Naive thymus-derived CD4-positive, alpha-beta T cell (primary cell): ENCODE measurements around the gene RTTN. TPM values are rescaled to one million over a fixed set of nuclear protein-coding genes. Genes with fewer than 3 reads are reported as not detected.

Experiments
- ATAC-seq: fragments of 150-1000 bp; cut with Tn5 transposase; 2 replicates; pipeline ENCODE4 v1.10.0; 2021; ENCODE audit warnings: mild to moderate bottlenecking, moderate library complexity
- CTCF ChIA-PET: fragments of 350-600 bp; sonication (Branson Sonifier 250); formaldehyde crosslinking; loops from one replicate; lab custom pipeline; 2021; ENCODE audit warnings: antibody characterized with exemption; lab: Charles Lee
- POLR2A ChIA-PET: fragments of 350-600 bp; sonication (Branson Sonifier 250); formaldehyde crosslinking; loops from one replicate; lab custom pipeline; 2021; ENCODE audit warnings: antibody characterized with exemption, inconsistent platforms; lab: Charles Lee
- DNase-seq, 9 donors: peaks; one replicate each; pipeline versions ENCODE4 v3.0.0 to v3.0.0-alpha.2; 2020 to 2022; ENCODE audit warnings: mixed read lengths in 1 of 9
- H3K27ac ChIP-seq: one replicate; pipeline ENCODE4 v1.7.0; 2013; ENCODE audit warnings: mild to moderate bottlenecking, low read depth, low read length, moderate library complexity
- H3K27me3 ChIP-seq, 2 donors: one replicate each; pipeline ENCODE4 v1.7.0; 2013; ENCODE audit warnings: low read length in 2 of 2, mild to moderate bottlenecking in 2 of 2, moderate library complexity in 2 of 2; ENCODE audit not compliant: control insufficient read depth in 2 of 2, insufficient read depth in 2 of 2
- H3K36me3 ChIP-seq, 3 experiments: 1 replicate in 2 of 3; 2 replicates in 1 of 3; pipeline ENCODE4 v1.7.0; 2013; ENCODE audit warnings: low read length in 3 of 3, mild to moderate bottlenecking in 3 of 3, moderate library complexity in 1 of 3; ENCODE audit not compliant: insufficient read depth in 3 of 3, control insufficient read depth in 2 of 3
- H3K4me1 ChIP-seq, 2 donors: one replicate each; pipeline ENCODE4 v1.7.0; 2013; ENCODE audit warnings: low read length in 2 of 2, mild to moderate bottlenecking in 2 of 2, moderate library complexity in 1 of 2; ENCODE audit not compliant: control insufficient read depth in 2 of 2, insufficient read depth in 2 of 2
- H3K4me3 ChIP-seq: 2 replicates; pipeline ENCODE4 v1.7.0; 2013; ENCODE audit warnings: mild to moderate bottlenecking, low read length
- H3K9me3 ChIP-seq, 3 experiments: 1 replicate in 2 of 3; 2 replicates in 1 of 3; pipeline ENCODE4 v1.7.0; 2013; ENCODE audit warnings: low read length in 3 of 3; ENCODE audit not compliant: control insufficient read depth in 2 of 3
- H3K27ac Mint-ChIP-seq, 9 donors: one replicate each; pipeline ENCODE4 v1.8.0; 2020 to 2022; ENCODE audit warnings: mixed read lengths in 9 of 9, mild to moderate bottlenecking in 8 of 9, moderate library complexity in 5 of 9, inconsistent platforms in 2 of 9
- H3K27me3 Mint-ChIP-seq, 5 donors: one replicate each; pipeline ENCODE4 v1.8.0; 2021 to 2022; ENCODE audit warnings: mixed read lengths in 5 of 5, mild to moderate bottlenecking in 1 of 5
- H3K36me3 Mint-ChIP-seq, 5 donors: one replicate each; pipeline ENCODE4 v1.8.0; 2020 to 2022; ENCODE audit warnings: mixed read lengths in 5 of 5, mild to moderate bottlenecking in 3 of 5, inconsistent platforms in 1 of 5
- H3K4me1 Mint-ChIP-seq, 7 donors: one replicate each; pipeline ENCODE4 v1.8.0; 2020 to 2022; ENCODE audit warnings: mixed read lengths in 7 of 7, mild to moderate bottlenecking in 3 of 7, inconsistent platforms in 1 of 7
- H3K4me3 Mint-ChIP-seq, 10 donors: one replicate each; pipeline ENCODE4 v1.8.0; 2020 to 2022; ENCODE audit warnings: mild to moderate bottlenecking in 10 of 10, mixed read lengths in 10 of 10, moderate library complexity in 6 of 10, inconsistent platforms in 2 of 10
- H3K9me3 Mint-ChIP-seq, 11 donors: one replicate each; pipeline ENCODE4 v1.8.0; 2020 to 2022; ENCODE audit warnings: mixed read lengths in 11 of 11, mild to moderate bottlenecking in 4 of 11, inconsistent platforms in 1 of 11, moderate library complexity in 1 of 11
- intact Hi-C, 2 donors: fragments of 100-400 bp; cut with micrococcal nuclease; formaldehyde crosslinking; loops; one replicate each; pipeline ENCODE4 v1.15.1; 2023
- polyA plus RNA-seq, 2 donors: library from polyadenylated mRNA; unstranded; fragments of 300-500 nt; fragmentation: Illumina TruSeq; gene quantifications; one replicate each; pipeline ENCODE4 v1.2.3, GENCODE V29; 2021
- total RNA-seq, 6 experiments: library from RNA in 5 of 6; stranded (reverse) in 5 of 6; gene quantifications; 1 replicate in 5 of 6; 2 replicates in 1 of 6; pipeline ENCODE4 v1.2.3 and lab custom pipeline; 2021 to 2026

Gene RTTN
- total and polyA plus RNA-seq, 7 experiments from 2014 or later = 2.8 to 33.2 (median 27.0) TPM

DNA sequence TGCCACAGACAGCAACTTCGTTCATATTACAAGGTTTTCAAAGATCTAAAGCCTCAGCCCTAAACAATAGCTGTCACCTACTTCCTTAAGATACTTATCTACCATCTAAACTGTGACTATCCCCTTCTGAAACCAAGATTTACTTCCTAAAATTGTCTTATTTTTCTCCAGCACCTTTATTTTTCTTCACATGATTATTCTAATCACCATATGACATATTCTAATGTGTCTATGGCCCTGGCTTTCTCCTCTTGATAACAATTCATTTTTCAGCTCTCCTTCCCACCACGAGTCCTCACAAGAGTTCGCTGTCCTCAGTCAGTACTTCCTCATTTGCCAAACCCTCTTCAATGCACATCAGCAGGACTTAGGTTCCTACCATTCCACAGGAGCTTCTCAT lies 53.9 kb downstream of the RTTN start:
- CTCF ChIA-PET = no interaction called here
- Mint-ChIP-seq H3K36me3 (peaks cover 14 to 54% (median 34%) of the 10 kb centered on the region in 5 donors), H3K27ac (peak overlapping the region in 2 of 9 donors; percentile 8 to 11)

DNA sequence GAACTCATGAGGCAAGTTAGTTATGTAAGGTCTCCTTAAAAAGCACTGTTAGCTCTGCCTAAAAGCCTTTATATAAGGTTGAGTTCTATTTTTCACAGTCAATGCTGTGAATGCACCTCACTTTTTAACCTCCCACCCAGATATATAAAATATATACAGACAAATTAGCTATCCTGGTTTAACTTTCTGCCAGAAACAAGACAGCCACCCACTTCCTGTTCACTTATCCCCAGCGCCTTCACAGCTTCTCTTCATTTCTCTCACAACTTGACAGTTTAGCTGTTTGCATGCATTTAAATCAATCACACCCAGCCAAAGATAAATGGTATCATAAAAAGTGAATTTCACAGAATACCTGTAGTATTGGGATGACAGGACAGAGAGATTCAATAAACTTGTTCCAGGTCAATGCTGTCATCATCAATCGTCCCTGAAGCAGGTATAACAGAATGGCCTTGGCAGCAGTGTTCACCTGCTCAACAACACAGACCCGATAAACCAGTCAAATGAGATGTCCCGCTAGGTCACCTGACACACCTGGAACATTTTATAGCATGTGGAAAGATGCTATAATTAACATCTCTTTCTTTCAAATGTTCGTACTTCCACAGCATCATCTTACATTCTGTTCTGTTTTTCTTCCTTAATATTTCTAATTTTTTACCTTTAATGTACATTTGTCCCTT lies 55.7 kb downstream of the RTTN start:
- H3K9me3 Mint-ChIP-seq = no peaks in the 10 kb centered on the region
- CTCF ChIA-PET = no interaction called here

More for the DNA sequence above, 53.9 kb downstream of the RTTN start:
- intact Hi-C loops = no loop called here
- no peaks in the 10 kb centered on the region for H3K27me3 Mint-ChIP-seq
- no peak overlapping the region for H3K27ac ChIP-seq
- peaks cover 0 to 36% (median 10%) of the 10 kb centered on the region in 3 experiments for H3K36me3 ChIP-seq
- H3K4me1 ChIP-seq = no peaks in the 10 kb centered on the region
- H3K9me3 Mint-ChIP-seq = peaks cover 0 to 1% (median 0%) of the 10 kb centered on the region in 11 donors
- ATAC-seq (no peak), DNase-seq (no peak)
- POLR2A ChIA-PET = no interaction called here
- no peaks in the 10 kb centered on the region for H3K27me3 ChIP-seq
- no peak overlapping the region for H3K4me3 Mint-ChIP-seq
- no peak overlapping the region for H3K4me3 ChIP-seq
- peaks cover 4 to 22% (median 9%) of the 10 kb centered on the region in 7 donors for H3K4me1 Mint-ChIP-seq
- H3K9me3 ChIP-seq = no peaks in the 10 kb centered on the region

DNA sequence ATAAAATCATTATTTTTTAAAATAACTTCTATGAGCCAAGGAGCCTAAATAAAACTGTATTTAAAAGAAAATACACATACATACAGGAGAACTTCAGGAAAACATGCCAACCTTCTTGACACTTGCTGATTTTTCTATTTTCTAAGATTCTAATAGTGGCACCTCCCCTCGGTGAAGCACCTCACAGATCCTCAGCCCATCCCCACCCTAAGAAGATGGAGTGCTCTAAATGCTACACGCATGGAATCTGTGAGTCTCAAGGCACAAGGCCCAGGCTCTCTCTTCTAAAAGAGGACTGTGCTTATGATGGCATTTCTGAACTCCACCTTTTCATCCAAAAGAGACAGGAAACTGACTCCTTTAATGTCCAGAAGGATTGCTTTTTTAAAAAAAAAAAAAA lies 56.3 kb downstream of the RTTN start:
- no peak for ATAC-seq
- no peaks in the 10 kb centered on the region for H3K27me3 ChIP-seq
- H3K4me3 ChIP-seq = no peak overlapping the region
- Mint-ChIP-seq H3K4me1 (peaks cover 4 to 15% (median 8%) of the 10 kb centered on the region in 7 donors), H3K27ac (no peak overlapping the region), H3K27me3 (no peaks in the 10 kb centered on the region), H3K4me3 (no peak overlapping the region), H3K36me3 (peaks cover 11 to 55% (median 36%) of the 10 kb centered on the region in 5 donors), H3K9me3 (no peaks in the 10 kb centered on the region)
- H3K9me3 ChIP-seq = no peaks in the 10 kb centered on the region
- DNase-seq = no peak
- intact Hi-C loops = no loop called here
- ChIA-PET POLR2A (no interaction called here), CTCF (no interaction called here)
- H3K27ac ChIP-seq = no peak overlapping the region
- H3K36me3 ChIP-seq = peaks cover 0 to 48% (median 13%) of the 10 kb centered on the region in 3 experiments
- H3K4me1 ChIP-seq = no peaks in the 10 kb centered on the region

More for the DNA sequence above, 55.7 kb downstream of the RTTN start:
- Mint-ChIP-seq H3K4me1 (peaks cover 4 to 18% (median 9%) of the 10 kb centered on the region in 7 donors), H3K36me3 (peaks cover 10 to 55% (median 35%) of the 10 kb centered on the region in 5 donors), H3K27me3 (no peaks in the 10 kb centered on the region), H3K27ac (no peak overlapping the region), H3K4me3 (no peak overlapping the region)
- no peaks in the 10 kb centered on the region for H3K9me3 ChIP-seq
- intact Hi-C loops = no loop called here
- H3K4me1 ChIP-seq = no peaks in the 10 kb centered on the region
- ATAC-seq (no peak), DNase-seq (no peak)
- H3K27ac ChIP-seq = no peak overlapping the region
- H3K27me3 ChIP-seq = no peaks in the 10 kb centered on the region
- H3K4me3 ChIP-seq = no peak overlapping the region
- H3K36me3 ChIP-seq = peaks cover 0 to 42% (median 13%) of the 10 kb centered on the region in 3 experiments
- POLR2A ChIA-PET = no interaction called here

DNA sequence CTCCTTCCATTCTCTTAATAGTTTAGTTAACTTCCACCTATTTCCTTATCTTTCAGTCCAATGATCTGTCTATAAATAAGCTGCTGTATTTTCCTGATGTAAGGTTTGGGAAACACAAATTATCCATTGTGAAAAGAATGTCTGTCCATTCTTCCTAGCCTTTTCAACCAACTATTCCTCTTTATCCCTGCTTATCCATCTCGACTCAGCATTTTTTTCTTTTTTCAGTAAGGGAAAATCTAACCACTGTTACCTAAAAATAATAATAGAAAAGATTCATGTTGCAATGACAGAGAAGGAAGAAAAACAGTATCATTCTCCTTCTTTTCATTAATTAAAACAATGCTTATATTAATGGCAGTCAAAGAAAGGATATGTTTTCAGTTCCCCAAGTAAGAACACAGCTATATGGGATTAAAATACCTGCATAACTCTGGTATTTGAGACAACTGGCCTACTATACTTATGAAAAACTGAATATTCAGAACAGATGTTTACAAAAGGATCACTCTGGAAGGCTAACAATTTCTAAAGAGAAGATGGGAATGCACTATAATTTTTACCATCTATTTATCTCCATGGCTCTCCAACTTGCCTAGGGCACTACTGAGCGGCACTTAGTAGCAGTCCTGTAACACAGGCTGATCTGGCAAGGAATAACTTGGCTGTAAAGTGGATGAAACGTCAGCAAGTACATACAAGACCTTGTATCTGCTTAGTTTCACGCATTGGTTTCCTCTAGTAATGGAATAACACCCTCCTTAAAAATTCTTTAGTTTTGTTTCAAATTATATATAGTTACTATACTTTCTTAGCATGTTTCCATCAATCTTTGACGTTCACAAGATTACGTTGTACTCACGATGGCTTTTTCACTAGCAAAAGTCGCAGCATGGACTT lies 57.2 kb downstream of the RTTN start:
- CTCF ChIA-PET = no interaction called here
- Mint-ChIP-seq H3K27me3 (no peaks in the 10 kb centered on the region), H3K36me3 (peaks cover 16 to 58% (median 42%) of the 10 kb centered on the region in 5 donors)

GRCh38 chr18:70146174-70146573 lies 59.3 kb downstream of the RTTN start:
- Histone ChIP-seq H3K4me1 (no peaks in the 10 kb centered on the region), H3K36me3 (peaks cover 0 to 56% (median 13%) of the 10 kb centered on the region in 3 experiments), H3K27me3 (no peaks in the 10 kb centered on the region), H3K4me3 (no peak overlapping the region), H3K27ac (no peak overlapping the region), H3K9me3 (no peaks in the 10 kb centered on the region)
- Mint-ChIP-seq H3K4me1 (peaks cover 0 to 2% (median 0%) of the 10 kb centered on the region in 7 donors), H3K36me3 (peaks cover 24 to 72% (median 54%) of the 10 kb centered on the region in 5 donors), H3K4me3 (no peak overlapping the region), H3K9me3 (peaks cover 0 to 5% (median 0%) of the 10 kb centered on the region in 11 donors), H3K27me3 (no peaks in the 10 kb centered on the region), H3K27ac (no peak overlapping the region)
- ATAC-seq (no peak), DNase-seq (no peak)
- POLR2A ChIA-PET = no interaction called here
- intact Hi-C loops = no loop called here
- CTCF ChIA-PET = no interaction called here

More for the DNA sequence above, 57.2 kb downstream of the RTTN start:
- Histone ChIP-seq H3K27ac (no peak overlapping the region), H3K9me3 (no peaks in the 10 kb centered on the region), H3K4me1 (no peaks in the 10 kb centered on the region), H3K27me3 (no peaks in the 10 kb centered on the region), H3K4me3 (no peak overlapping the region), H3K36me3 (peaks cover 0 to 54% (median 13%) of the 10 kb centered on the region in 3 experiments)
- intact Hi-C loops = no loop called here
- peak overlapping the region in 1 of 9 donors; percentile 56 for H3K27ac Mint-ChIP-seq
- POLR2A ChIA-PET = no interaction called here
- peaks cover 0 to under 1% (median 0%) of the 10 kb centered on the region in 11 donors for H3K9me3 Mint-ChIP-seq
- no peak overlapping the region for H3K4me3 Mint-ChIP-seq
- ATAC-seq = no peak
- H3K4me1 Mint-ChIP-seq = peaks cover 4 to 15% (median 8%) of the 10 kb centered on the region in 7 donors
- no peak for DNase-seq

DNA sequence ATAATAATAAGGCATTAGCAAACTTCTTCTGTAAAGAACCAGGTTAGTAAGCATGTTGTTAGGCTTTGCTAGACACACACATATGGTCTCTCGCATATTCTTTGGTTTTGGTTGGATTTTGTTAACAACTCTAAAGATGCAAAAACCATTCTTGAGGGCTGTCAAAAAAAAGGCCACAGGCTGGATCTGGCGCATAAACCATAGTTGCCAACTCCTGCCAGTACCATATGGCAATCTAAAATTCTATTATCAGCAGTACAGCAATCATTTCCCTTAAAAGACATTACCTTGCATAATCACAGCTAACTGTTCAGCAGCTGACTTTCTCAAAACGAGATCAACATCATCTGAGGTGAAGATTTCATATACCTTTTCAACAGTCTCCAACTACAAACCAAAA lies 63.5 kb downstream of the RTTN start:
- ATAC-seq (no peak), DNase-seq (no peak)
- POLR2A ChIA-PET = no interaction called here
- no peaks in the 10 kb centered on the region for H3K9me3 ChIP-seq
- peaks cover 0 to 5% (median 0%) of the 10 kb centered on the region in 11 donors for H3K9me3 Mint-ChIP-seq
- peaks cover 0 to 35% (median 7%) of the 10 kb centered on the region in 3 experiments for H3K36me3 ChIP-seq
- no peak overlapping the region for H3K27ac Mint-ChIP-seq
- no peak overlapping the region for H3K27ac ChIP-seq
- H3K4me1 ChIP-seq = no peaks in the 10 kb centered on the region
- no peaks in the 10 kb centered on the region for H3K27me3 ChIP-seq
- no peaks in the 10 kb centered on the region for H3K27me3 Mint-ChIP-seq
- intact Hi-C loops = no loop called here
- H3K4me1 Mint-ChIP-seq = peaks cover 0 to 3% (median 0%) of the 10 kb centered on the region in 7 donors
- H3K4me3 ChIP-seq = no peak overlapping the region
- H3K4me3 Mint-ChIP-seq = no peak overlapping the region
- peaks cover 23 to 68% (median 41%) of the 10 kb centered on the region in 5 donors for H3K36me3 Mint-ChIP-seq
- CTCF ChIA-PET = no interaction called here
